ENCODE results near the gene FUOM.
"Not testable (repeated sequence)": the region's sequence is repeated elsewhere in the genome, so short reads cannot be mapped to it uniquely, and the experiment has no call there.

The FUOM gene

DNA sequence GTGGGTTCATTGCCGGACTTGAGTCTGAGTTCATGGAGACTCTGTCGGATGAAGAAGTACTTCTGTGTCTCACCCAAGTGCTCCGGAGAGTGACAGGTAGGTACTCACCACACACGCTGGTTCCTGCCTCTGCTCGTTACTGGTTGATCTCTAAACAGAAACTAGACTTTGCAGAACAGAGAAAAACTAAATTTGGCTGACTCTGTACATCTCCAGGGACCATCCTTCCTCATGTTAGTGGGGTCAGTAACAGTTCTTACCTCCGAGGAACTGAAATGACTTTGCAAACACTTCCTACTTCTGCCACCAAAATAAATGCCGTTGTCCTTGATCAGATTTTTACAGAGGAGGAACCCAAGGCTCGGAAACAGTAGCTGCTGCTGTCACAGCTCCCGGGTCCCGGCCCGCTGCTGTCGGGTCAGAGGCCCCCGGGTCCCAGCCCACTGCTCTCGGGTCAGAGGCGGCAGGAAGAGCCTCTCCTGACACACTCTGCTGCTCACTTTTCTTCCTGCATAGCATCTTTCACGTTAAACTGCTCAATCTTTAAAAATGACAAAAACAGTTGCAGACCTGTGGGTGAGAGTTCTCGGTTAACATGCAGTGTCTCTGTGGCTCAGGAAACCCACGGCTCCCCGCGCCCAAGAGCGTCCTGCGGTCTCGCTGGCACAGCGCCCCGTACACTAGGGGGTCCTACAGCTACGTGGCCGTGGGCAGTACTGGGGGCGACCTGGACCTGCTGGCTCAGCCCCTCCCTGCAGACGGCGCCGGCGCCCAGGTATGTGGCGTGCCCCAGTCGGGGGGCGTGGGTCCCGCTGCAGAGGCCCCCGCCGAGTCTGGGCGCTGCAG, 31.4 kb upstream of the FUOM start:
- DNase-seq (ENCODE audit: low read depth in 2 of 2, low spot score in 1 of 2) = no peak

DNA sequence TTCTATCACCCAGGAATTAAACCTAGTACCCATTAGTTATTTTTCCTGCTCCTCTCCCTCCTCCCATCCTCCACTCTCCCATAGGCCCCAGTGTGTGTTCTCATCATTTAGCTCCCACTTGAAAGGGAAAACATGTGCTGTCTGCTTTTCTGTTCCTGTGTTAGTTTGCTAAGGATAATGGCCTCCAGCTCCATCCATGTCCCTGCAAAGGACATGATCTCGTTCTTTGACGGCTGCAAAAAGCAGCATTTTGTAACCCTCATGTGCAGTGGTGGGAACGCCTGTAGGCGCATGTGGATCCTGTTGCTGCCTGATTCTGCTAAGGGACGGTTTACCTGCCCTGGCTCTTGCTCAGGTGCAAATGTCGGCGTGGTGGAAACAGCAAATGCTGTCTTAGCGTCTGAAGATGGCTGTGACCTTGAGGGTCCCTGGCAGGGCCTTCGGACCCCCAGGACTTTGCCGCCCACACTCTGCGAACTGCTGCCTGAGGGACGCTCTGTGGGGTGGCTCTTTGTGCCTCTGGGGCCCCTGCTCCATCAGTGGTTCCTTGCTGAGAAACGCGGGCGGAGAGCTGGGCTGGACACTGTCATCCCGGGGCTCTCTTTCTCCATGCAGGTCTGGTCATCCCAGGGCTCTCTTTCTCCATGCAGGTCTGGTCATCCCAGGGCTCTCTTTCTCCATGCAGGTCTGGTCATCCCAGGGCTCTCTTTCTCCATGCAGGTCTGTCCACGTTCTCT, 30.6 kb upstream of the FUOM start:
- DNase-seq (ENCODE audit: low read depth in 2 of 2, low spot score in 1 of 2) = no peak

DNA sequence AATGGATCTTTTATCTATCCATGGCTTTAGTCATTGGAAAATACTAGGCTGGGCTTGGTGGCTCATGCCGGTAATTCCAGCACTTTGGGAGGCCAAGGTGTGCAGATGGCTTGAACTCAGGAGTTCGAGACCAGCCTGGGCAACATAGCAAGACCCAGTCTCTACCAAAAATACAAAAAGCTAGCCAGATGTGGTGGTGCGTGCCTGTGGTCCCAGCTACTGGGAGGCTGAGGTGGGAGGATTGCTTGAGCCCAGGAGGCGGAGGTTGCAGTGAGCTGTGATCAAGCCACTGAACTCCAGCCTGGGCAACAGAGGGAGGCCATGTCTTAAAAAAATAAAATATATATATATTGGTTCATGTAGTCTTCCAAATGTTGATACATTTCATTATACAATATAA, 29.1 kb upstream of the FUOM start:
- DNase-seq (ENCODE audit: low read depth in 2 of 2, low spot score in 1 of 2) = not testable (repeated sequence)

DNA sequence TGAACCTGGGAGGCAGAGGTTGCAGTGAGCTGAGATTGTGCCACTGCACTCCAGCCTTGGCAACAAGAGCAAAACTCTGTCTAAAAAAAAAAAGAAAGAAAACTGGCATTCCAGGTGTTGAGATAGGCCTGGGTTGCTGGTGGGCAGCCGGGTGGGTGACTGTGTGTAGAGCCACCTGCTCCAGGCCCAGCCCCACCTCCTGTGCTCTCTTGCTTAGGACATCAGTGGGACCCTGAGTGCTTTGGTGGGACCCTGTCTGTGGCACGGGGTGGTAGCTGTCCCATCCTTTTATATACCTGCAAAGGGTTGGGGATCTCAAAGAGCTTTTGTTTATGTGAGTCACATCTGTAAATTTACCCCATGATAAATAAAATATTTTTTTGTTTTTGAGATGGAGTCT, 27.4 kb upstream of the FUOM start:
- no peak for DNase-seq (ENCODE audit: low read depth in 2 of 2, low spot score in 1 of 2)

DNA sequence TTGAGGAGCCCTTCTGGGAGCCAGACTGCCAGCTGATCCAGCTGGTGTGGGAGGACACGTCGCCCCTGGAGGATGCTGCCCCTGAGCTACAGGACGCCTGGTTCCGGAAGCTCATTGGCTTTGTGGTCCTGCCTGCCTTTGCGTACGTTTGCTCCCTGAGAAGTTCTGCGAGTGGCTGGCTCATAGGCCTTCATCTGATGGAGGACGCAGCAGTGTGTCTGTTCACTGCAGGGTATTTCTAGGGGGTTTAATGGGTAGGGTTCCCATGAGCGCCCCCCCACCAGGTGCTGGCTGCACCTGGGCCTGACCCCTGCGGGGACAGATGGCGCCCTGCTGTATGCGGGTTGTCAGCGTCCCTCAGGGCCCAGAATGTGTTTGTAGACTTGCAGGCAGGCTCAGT, 26.3 kb upstream of the FUOM start:
- no peak for DNase-seq (ENCODE audit: low read depth in 2 of 2, low spot score in 1 of 2)

DNA sequence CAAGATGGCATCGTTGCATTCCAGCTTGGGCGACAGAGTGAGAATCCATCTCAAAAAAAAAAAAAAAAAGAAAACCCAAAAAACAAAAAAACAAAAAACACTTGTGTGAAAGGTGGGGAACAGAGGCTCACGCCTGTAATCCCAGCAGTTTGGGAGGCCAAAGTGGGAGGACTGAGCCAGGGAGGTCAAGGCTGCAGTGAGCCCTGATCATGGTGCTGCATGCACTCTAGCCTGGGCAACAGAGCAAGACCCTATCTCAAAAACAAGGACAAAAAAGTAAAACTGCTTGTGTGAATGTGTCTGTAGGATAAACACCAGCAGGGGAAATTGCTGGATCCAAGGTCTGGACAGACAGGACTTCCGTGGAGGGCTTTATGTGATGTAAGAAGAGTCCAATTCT, 25.7 kb upstream of the FUOM start:
- no peak for DNase-seq (ENCODE audit: low read depth in 2 of 2, low spot score in 1 of 2)

DNA sequence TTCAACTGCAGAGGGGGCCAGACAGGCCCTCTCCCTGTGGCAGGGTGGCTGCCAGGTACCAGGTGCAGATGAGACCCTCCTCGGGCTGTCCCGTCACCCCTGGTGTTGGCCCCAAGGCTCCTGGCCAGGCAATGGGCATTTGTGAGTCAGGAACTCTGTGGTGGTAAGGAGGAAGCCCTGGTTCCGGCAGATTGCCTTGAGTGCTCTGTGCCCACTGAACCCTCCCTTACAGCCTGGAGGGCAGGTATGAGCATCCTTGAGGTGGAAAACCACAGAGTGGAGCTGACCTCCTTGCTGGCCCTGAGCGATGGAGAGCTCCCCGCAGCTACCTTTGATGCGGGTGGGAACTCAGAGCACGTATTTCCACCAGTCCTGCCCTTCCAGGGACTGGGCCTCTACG, 23.2 kb upstream of the FUOM start:
- DNase-seq (ENCODE audit: low read depth in 2 of 2, low spot score in 1 of 2) = no peak

DNA sequence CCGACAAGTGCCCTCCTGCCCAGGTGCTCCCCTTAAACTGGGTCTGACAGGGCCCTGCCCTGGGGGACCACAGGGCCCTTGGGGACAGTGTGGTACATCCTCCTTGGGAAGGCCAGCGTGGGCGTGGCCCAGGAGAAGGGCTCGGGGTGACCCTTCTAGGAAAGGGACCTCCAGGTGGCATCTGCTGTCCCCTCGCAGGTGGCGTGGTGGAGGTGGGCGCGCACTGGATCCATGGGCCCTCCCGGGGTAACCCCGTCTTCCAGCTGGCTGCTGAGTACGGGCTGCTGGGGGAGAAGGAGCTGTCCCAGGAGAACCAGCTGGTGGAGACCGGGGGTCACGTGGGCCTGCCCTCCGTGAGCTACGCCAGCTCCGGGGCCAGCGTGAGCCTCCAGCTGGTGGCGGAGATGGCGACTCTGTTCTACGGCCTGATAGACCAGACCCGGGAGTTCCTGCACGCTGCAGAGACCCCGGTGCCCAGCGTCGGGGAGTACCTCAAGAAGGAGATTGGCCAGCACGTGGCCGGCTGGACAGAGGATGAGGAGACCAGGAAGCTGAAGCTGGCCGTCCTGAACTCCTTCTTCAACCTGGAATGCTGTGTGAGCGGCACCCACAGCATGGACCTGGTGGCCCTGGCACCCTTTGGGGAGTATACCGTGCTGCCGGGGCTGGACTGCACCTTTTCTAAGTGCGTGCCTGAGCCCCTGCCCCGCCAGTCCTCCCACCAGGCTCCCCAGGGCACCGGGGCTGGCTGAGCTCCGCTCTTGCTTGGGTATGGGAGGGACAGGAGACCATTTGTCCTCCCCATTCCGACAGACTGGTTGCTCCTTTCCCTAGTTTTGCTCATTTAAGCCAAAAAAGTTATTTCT, 22.2 kb upstream of the FUOM start:
- DNase-seq (ENCODE audit: low read depth in 2 of 2, low spot score in 1 of 2) = no peak

DNA sequence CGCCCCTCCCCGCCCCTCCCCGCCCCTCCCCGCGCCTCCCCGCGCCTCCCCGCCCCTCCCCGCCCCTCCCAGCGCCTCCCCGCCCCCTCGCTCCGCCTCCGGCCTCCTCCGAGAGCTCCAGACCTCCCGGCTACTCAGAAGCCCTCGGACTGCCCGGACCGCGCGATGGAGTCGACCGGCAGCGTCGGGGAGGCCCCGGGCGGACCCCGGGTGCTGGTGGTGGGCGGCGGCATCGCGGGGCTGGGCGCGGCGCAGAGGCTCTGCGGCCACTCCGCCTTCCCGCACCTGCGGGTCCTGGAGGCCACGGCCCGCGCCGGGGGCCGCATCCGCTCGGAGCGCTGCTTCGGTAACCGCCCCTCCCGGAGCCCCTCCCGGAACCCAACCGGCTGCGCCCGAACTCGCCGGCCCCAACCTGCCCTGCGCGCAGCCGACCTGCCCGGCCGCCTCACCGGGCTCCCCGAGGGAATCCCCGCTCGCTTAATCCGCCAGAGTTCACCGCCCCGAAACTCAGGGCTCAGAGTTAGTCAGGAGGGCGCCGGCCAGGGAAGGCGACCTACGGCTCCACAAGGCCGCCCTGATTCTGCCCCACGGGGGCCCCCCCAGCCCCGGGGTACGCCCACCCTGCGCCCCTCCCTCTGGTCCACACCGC, 21.5 kb upstream of the FUOM start, which contains the start of gene PAOX:
TSS of gene PAOX (plus strand) at position 111 of the 649 bp plus-strand sequence. CDS start at position 166, 55 bp downstream.
- DNase-seq (ENCODE audit: low read depth in 2 of 2, low spot score in 1 of 2) = peak in 1 of 2 donors; percentile 31

DNA sequence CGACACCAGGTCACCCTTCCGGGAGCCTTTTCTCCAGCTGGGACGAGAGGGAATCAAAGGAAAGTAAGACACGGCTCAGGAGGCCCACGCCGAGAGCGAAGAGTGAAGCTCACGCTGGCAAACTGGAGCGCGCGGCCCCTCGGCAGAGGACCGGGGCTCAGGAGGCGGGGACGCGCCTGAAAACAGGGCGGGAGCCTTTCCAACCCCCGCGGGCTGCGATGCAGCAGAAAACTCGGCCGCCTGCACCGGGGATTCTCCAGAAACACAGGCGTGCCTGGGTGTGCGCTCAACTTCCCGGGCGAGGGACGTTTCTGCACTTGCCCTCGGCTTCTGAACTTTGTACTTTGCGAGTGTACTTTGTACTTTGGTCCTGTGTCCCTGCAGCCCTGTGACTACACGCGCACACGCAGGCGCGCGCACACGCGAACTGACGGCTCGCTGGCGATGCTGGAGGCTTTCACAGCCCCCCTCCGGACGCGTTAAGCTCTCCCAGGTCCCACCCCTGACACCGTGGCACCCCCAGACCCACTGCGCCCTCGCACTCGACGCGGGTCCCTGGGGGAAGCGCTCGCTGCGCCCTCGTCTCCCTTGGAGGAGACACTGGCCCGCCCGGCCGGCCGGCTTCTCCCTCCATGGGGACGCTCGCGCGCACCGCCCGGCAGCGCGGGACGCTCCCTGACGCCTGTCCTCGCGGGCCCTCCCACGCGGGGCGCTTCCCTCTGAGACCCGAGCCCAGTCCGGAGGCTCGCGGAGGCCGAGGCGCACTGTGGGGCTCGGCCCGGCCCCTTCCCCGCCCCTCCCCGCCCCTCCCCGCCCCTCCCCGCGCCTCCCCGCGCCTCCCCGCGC, 20.7 kb upstream of the FUOM start:
- DNase-seq (ENCODE audit: low read depth in 2 of 2, low spot score in 1 of 2) = peak in 1 of 2 donors; percentile 26

DNA sequence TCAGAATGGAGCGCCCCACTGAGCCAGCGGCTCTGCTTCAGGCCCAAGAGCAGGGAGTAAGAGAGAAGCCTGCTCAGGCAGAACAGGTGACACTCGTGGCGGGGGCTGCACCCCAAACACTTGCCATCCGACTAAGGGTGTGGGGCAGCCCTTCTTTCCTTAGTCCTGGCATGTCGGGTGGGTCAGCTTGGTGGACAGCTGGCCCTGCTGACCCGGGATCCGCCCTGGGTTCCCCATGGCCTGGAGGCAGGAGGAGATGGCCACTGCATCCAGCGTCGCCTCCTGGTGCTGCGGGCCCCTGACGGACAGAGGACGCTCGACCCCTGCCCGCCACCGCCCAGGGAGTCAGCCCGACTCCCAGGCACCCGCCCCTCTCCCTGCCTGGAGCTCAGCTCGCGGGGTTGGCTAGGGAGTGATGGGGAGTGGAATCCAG, 20.0 kb upstream of the FUOM start:
- no peak for DNase-seq (ENCODE audit: low read depth in 2 of 2, low spot score in 1 of 2)

DNA sequence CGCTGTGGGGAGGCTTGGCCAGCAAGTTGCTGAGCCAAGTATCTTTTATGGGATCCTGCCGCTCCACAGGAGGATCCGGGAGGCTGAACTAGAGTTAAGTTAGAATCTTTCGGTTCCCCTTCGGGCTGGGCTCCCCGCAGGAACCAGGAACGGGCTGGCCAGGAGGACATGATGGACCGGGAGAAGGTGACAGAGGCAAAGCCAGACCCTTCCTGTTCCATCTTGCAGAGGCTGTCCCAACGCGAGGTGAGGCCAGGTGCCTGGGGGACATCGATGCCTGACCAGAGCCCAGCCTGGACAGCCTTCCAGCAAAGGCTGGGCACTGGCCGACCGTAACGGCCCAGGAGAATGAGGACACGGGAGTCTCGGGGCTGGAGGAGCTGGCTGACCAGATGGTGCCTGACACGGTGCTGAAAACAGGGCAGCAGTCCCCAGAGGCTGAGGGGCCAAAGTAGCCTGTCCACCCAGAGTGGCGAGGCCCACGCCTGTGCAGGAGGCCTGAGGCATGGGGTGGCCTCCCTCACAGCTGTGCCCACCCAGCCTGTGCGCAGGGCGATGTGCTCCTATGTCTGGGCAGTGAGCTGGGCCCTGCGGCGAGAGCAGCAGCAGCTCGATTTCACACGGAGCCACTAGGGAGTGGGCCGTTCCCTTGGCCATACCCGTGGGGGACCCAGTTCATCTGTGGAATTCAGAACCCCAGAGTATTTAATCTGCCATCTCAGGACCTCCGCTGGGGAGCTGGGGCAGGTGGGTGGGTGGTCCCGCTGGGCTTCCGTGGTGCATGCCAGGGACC, 19.4 kb upstream of the FUOM start:
- no peak for DNase-seq (ENCODE audit: low read depth in 2 of 2, low spot score in 1 of 2)

DNA sequence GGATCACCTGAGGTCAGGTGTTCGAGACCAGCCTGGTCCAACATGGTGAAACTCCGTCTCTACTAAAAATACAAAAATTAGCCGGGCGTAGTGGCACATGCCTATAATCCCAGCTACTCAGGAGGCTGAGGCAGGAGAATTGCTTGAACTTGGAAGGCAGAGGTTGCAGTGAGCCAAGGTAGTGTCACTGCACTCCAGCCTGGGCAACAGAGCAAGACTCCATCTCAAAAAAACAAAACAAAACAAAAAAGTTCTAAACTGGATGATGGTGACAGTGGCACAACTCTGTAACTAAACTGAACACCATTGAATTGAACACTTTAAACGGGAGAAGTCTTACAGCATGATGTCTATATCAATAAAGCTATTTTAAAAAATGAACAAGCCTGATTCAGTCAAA, 18.4 kb upstream of the FUOM start:
- not testable (repeated sequence) for DNase-seq (ENCODE audit: low read depth in 2 of 2, low spot score in 1 of 2)

DNA sequence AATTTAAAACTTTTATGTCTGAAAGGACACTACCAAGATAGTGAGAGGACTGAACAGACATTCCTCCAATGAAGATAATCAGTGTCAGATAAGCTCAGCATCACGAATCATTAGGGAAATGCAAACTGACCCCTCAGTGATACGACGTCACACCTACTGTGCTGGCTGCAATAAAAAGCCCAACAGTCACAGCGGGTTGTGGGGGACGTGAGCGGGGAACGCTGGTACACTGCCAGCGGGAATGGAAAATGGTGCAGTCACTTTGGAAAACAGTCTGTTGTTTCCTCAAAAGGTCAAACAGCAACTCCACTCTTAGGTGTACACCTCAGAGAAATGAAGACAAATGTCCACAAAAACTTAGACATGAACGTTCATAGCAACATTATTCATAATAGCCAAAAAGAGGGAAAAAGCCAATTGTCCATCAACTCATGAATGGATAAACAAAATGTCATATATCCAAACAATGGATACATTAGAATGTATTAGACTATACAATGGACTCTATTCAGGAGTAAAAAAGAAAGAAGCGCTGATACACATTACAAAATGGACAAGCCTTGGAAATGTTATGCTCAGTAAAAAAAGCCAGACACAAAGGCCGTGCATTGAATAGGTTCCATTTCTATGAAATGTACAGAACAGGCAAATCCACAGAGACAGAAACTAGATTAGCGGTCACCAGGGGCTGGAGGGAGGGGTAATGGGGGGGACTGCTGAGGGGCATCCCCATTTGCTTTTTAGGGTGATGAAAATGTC, 17.7 kb upstream of the FUOM start:
- no peak for DNase-seq (ENCODE audit: low read depth in 2 of 2, low spot score in 1 of 2)

DNA sequence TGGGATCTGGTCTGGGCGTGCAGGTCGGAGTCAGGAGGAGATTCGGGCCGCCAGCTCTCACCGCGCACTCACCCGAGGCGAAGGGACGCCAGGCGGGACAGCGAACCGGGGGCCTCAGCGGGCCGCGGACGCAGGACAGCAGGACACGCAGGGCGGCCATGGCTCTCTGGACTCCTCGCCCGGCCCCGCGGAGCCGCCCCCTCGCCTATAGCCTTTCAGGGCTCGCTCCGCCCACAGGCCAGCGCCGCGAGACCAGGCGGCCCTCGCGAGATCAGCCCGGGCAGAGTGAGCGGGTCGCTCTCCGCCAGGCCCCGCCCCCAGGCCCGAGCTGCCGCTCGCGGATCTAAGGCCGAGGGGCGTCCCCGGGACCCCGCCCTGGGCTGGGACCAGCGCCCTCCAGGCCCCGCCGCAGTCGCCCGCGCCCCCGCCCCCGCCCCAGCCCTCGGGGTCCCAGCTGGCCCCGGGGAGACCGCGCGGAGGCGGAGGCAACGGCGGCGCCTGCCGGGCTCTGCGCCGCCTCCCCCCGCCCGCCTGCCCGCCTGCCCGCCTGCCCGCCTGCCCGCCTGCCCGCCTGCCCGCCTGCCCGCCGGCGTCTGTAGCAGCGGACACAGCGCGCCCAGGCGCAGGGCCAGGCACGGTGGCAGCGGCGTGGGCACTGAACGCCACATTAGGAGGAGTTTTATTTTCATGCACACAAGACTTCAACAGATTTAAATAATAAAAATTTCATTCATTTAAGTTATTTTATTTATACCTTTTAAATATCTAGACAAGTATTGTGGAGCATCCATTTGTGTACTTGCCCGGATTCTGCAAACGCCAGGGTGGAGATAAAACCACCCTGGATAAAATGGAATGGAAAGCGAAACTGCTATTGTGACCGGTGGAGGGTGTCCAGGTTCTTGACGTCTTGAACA, 15.6 kb upstream of the FUOM start, which contains the start of gene ECHS1:
TSS of gene ECHS1 (minus strand) at position 181 of the 917 bp plus-strand sequence. CDS start at position 160, 21 bp downstream.
- DNase-seq (ENCODE audit: low read depth in 2 of 2, low spot score in 1 of 2) = peak; percentile 81 to 84

DNA sequence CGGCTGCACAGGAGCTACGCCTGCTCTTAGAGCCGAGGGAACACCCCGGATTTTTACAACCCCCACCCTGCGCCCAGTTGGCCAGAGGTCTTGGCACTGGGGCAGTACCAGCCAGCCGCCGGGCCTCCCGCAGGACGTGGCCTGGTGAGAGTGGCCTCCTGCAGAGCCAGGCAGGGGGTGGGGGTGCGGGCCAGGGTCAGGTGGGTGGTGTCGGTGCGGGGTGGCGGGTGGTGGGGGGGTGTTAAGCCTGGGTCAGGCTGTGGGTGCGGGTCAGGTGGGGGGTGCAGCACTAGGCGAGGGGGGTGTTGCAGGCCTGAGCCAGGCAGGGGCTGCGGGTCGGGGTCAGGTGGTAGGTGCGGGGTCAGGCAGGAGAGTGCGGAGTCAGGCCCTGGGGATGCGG, 14.7 kb upstream of the FUOM start:
- no peak for DNase-seq (ENCODE audit: low read depth in 2 of 2, low spot score in 1 of 2)
